PC-3 (cell line): ENCODE measurements around the gene ARHGAP15.

ENCODE experiments used
- CTCF ChIP-seq: fragments of 300-600 bp; sonication (generic); conservative IDR thresholded peaks from 2 replicates; pipeline ENCODE4 v1.5.1; 2017; ENCODE audit warnings: antibody characterized with exemption, low read depth, mild to moderate bottlenecking, low read length
- EZH2 ChIP-seq: fragments of 300-600 bp; sonication (generic); IDR thresholded peaks from one replicate; pipeline ENCODE4 v1.6.1; 2017; ENCODE audit warnings: antibody characterized with exemption, mild to moderate bottlenecking, low read length; ENCODE audit not compliant: unreplicated experiment

- no peak for TF ChIP-seq CTCF
- TF ChIP-seq EZH2 = no peak
Observed at GRCh38 chr2:143528021-143528420, 398.8 kb downstream of the ARHGAP15 start.
